Adrenal gland (tissue), 12 donors: Measurements from ENCODE around the gene CHRM5. TPM values are rescaled to one million over a fixed set of nuclear protein-coding genes. Genes with fewer than 3 reads are reported as not detected.
"Not testable (repeated sequence)": the region's sequence is repeated elsewhere in the genome, so short reads cannot be mapped to it uniquely, and the experiment has no call there.

Source experiments
- DNase-seq, 7 donors: peaks; one replicate each; pipeline ENCODE4 v3.0.0-alpha.2; 2019 to 2020
- H3K27ac ChIP-seq, 5 donors: fragments of 200-600 bp; sonication (generic) in 4 of 5; 1 replicate in 3 of 5; 2 replicates in 2 of 5; pipeline versions ENCODE4 v1.5.1 to v1.8.0; 2016 to 2020; ENCODE audit warnings: mild to moderate bottlenecking in 1 of 5
- H3K27me3 ChIP-seq: fragments of 200-600 bp; 2 replicates; pipeline ENCODE4 v1.8.0; 2021
- H3K36me3 ChIP-seq, 2 donors: fragments of 200-600 bp; replicated peaks in 1 of 2; 1 replicate in 1 of 2; 2 replicates in 1 of 2; pipeline versions ENCODE4 v1.5.1 to v1.8.0; 2018 to 2022
- H3K4me1 ChIP-seq, 2 donors: fragments of 200-600 bp; replicated peaks in 1 of 2; 1 replicate in 1 of 2; 2 replicates in 1 of 2; pipeline versions ENCODE4 v1.5.1 to v1.8.0; 2018 to 2021
- H3K4me3 ChIP-seq, 4 donors: fragments of 200-600 bp; sonication (generic) in 3 of 4; one replicate each; pipeline ENCODE4 v1.5.1; 2016 to 2018
- H3K9me3 ChIP-seq, 3 donors: fragments of 200-600 bp; sonication (generic) in 1 of 3; replicated peaks in 1 of 3; 1 replicate in 2 of 3; 2 replicates in 1 of 3; pipeline versions ENCODE4 v1.5.1 to v1.8.0; 2016 to 2021
- CTCF ChIP-seq, 6 experiments: fragments of 450-650 bp in 4 of 6; fragments of 200-600 bp in 2 of 6; sonication (generic) in 1 of 6; IDR thresholded peaks; 1 replicate in 5 of 6; 2 replicates in 1 of 6; pipeline versions ENCODE4 v1.5.1 to v1.8.0; 2016 to 2021; ENCODE audit warnings: antibody characterized with exemption in 6 of 6, mild to moderate bottlenecking in 2 of 6, moderate library complexity in 1 of 6
- POLR2A ChIP-seq, 2 donors: fragments of 450-650 bp; IDR thresholded peaks; one replicate each; pipeline ENCODE4 v1.6.1; 2017; ENCODE audit warnings: antibody characterized with exemption in 2 of 2, mild to moderate bottlenecking in 2 of 2, moderate library complexity in 1 of 2
- WGBS, 4 donors: extraction: QIAGEN DNeasy Blood & Tissue Kit in 2 of 4; methylation state at CpG; one replicate each; pipeline versions ENCODE4 v1.1.5 to v1.1.7; 2013 to 2017; 5-methylcytosine and 5-hydroxymethylcytosine counted together
- intact Hi-C, 2 donors: fragments of 100-400 bp; cut with DNase I; formaldehyde crosslinking; loops; one replicate each; pipeline versions ENCODE4 v1.14.1 to v1.15.0; 2022 to 2023
- polyA plus RNA-seq, 3 donors: library from polyadenylated mRNA; stranded (reverse); fragments of 200-250 nt in 2 of 3; fragments of 350-450 nt in 1 of 3; fragmentation: Illumina TruSeq in 1 of 3; extraction: RNeasy Lipid Tissue Mini Kit (QIAGEN cat#74804) in 1 of 3; gene quantifications; one replicate each; pipeline ENCODE4 v1.2.3, GENCODE V29; 2013 to 2014
- total RNA-seq, 9 donors: library from RNA; depleted of rRNA in 4 of 9; stranded (reverse); fragments of >200 nt in 4 of 9; fragments of 120-200 nt in 1 of 9; fragmentation: NEBNext Ultra II Directional in 1 of 9; extraction: Animal tissue kit (Norgen Biotek cat#: 25700) in 1 of 9; gene quantifications; one replicate each; pipeline versions ENCODE4 v1.1.0 to v1.2.4, GENCODE V29; 2013 to 2023
- donor health status: healthy with polysubstance abuse.
- donor health status: Bipolar disorder and iron deficiency.
- donor health status: DM: yes; HTN: yes; CAD: no.
- donor health status: DM: no; HTN: no; CAD: no.
- donor health status: DM: no; HTN: no; CAD: no.
- donor health status: DM: yes; HTN: yes; CAD: no.

Gene CHRM5
- total and polyA plus RNA-seq, 12 donors: under 0.01 to 0.15 TPM; not detected in 10

GRCh38 chr15:33985751-33986150 lies 17.5 kb downstream of the CHRM5 start:
- H3K36me3 ChIP-seq: no peaks in the 10 kb centered on the region
- 58 to 63% (median 61%) methylated on average over 3 of the region's 3 CpGs for WGBS, 4 donors
- no peak for DNase-seq
- H3K4me3 ChIP-seq: no peak overlapping the region
- H3K9me3 ChIP-seq: no peaks in the 10 kb centered on the region
- intact Hi-C loops: no loop called here
- H3K27ac ChIP-seq: no peak overlapping the region
- H3K4me1 ChIP-seq: no peaks in the 10 kb centered on the region
- H3K27me3 ChIP-seq: no peaks in the 10 kb centered on the region
- TF ChIP-seq CTCF (IDR thresholded peaks at IDR 0.05) (no peak), POLR2A (IDR thresholded peaks at IDR 0.05) (no peak)

GRCh38 chr15:33987444-33987843 lies 19.1 kb downstream of the CHRM5 start:
- 95 to 97% (median 97%) methylated on average over 3 of the region's 3 CpGs for WGBS, 4 donors
- no peaks in the 10 kb centered on the region for H3K36me3 ChIP-seq
- H3K9me3 ChIP-seq: no peaks in the 10 kb centered on the region
- no peak overlapping the region for H3K27ac ChIP-seq
- no peak for DNase-seq
- no peak overlapping the region for H3K4me3 ChIP-seq
- no peaks in the 10 kb centered on the region for H3K27me3 ChIP-seq
- no peaks in the 10 kb centered on the region for H3K4me1 ChIP-seq
- intact Hi-C loops: no loop called here
- TF ChIP-seq POLR2A (IDR thresholded peaks at IDR 0.05) (no peak), CTCF (IDR thresholded peaks at IDR 0.05) (no peak)

- Histone ChIP-seq H3K9me3 (no peaks in the 10 kb centered on the region), H3K27ac (no peak overlapping the region), H3K4me1 (no peaks in the 10 kb centered on the region), H3K36me3 (no peaks in the 10 kb centered on the region), H3K4me3 (no peak overlapping the region), H3K27me3 (no peaks in the 10 kb centered on the region)
- no peak for DNase-seq
- intact Hi-C loops: no loop called here
- TF ChIP-seq POLR2A (IDR thresholded peaks at IDR 0.05) (no peak), CTCF (IDR thresholded peaks at IDR 0.05) (no peak)
- 87 to 95% (median 93%) methylated on average over 4 of the region's 4 CpGs for WGBS, 4 donors
These were observed 20.1 kb downstream of the CHRM5 start for GRCh38 chr15:33988384-33988783.

- Histone ChIP-seq H3K4me3 (no peak overlapping the region), H3K9me3 (no peaks in the 10 kb centered on the region), H3K36me3 (no peaks in the 10 kb centered on the region), H3K27ac (no peak overlapping the region), H3K4me1 (no peaks in the 10 kb centered on the region), H3K27me3 (no peaks in the 10 kb centered on the region)
- 78 to 88% (median 87%) methylated on average over 9 of the region's 9 CpGs for WGBS, 4 donors
- no peak for DNase-seq
- no peak for TF ChIP-seq POLR2A (IDR thresholded peaks at IDR 0.05)
- TF ChIP-seq CTCF (IDR thresholded peaks at IDR 0.05): no peak
- intact Hi-C loops: no loop called here
These were observed 25.8 kb downstream of the CHRM5 start for GRCh38 chr15:33994005-33994615.

GRCh38 chr15:33995666-33996065 lies 27.4 kb downstream of the CHRM5 start:
- H3K27me3 ChIP-seq, H3K4me1 ChIP-seq, H3K4me3 ChIP-seq, intact Hi-C loops, H3K36me3 ChIP-seq, H3K9me3 ChIP-seq, H3K27ac ChIP-seq, DNase-seq: not testable (repeated sequence)
- WGBS, 4 donors: 97 to 98% (median 97%) methylated on average over 10 of the region's 10 CpGs
